ENCODE results near the gene PRKCE.

Gene PRKCE

GRCh38 chr2:45651415-45652089 lies at the start of gene PRKCE:
Gene PRKCE, plus strand, starts transcription at chr2:45651675.
- no peaks in the 10 kb centered on the region for H3K36me3 ChIP-seq (ENCODE audit: control insufficient read depth in 2 of 2, insufficient read depth in 2 of 2, low read length in 2 of 2)
- peak within 1 kb of the TSS; percentile 80 to 88 for H3K4me3 ChIP-seq (ENCODE audit: low read length in 2 of 2)
- no peaks in the 10 kb centered on the region for H3K27me3 ChIP-seq (ENCODE audit: control insufficient read depth in 1 of 2, insufficient read depth in 2 of 2, low read length in 2 of 2)
- peak within 1 kb of the TSS; percentile 86 to 88 for H3K9ac ChIP-seq (ENCODE audit: low read length in 2 of 2)
- no peaks in the 10 kb centered on the region for H3K9me3 ChIP-seq (ENCODE audit: control insufficient read depth in 2 of 2, low read length in 2 of 2)
- H3K27ac ChIP-seq (ENCODE audit: low read length) = peak within 1 kb of the TSS; percentile 94
- H3K4me1 ChIP-seq (ENCODE audit: control insufficient read depth, insufficient read depth, low read length) = peaks cover 39% of the 10 kb centered on the region

- Histone ChIP-seq H3K27me3 (ENCODE audit: control insufficient read depth in 1 of 2, insufficient read depth in 2 of 2, low read length in 2 of 2) (no peaks in the 10 kb centered on the region), H3K36me3 (ENCODE audit: control insufficient read depth in 2 of 2, insufficient read depth in 2 of 2, low read length in 2 of 2) (peaks cover 17 to 20% of the 10 kb centered on the region in 2 donors), H3K9ac (ENCODE audit: low read length in 2 of 2) (no peak overlapping the region), H3K4me1 (ENCODE audit: control insufficient read depth, insufficient read depth, low read length) (no peaks in the 10 kb centered on the region), H3K9me3 (ENCODE audit: control insufficient read depth in 2 of 2, low read length in 2 of 2) (no peaks in the 10 kb centered on the region), H3K27ac (ENCODE audit: low read length) (no peak overlapping the region), H3K4me3 (ENCODE audit: low read length in 2 of 2) (no peak overlapping the region)
Observed at GRCh38 chr2:45602624-45603023, 48.9 kb upstream of the PRKCE start.

GRCh38 chr2:45605116-45605515 lies 46.4 kb upstream of the PRKCE start:
- Histone ChIP-seq H3K4me3 (ENCODE audit: low read length in 2 of 2) (no peak overlapping the region), H3K27ac (ENCODE audit: low read length) (no peak overlapping the region), H3K4me1 (ENCODE audit: control insufficient read depth, insufficient read depth, low read length) (peaks cover 4% of the 10 kb centered on the region), H3K27me3 (ENCODE audit: control insufficient read depth in 1 of 2, insufficient read depth in 2 of 2, low read length in 2 of 2) (no peaks in the 10 kb centered on the region), H3K9me3 (ENCODE audit: control insufficient read depth in 2 of 2, low read length in 2 of 2) (no peaks in the 10 kb centered on the region), H3K36me3 (ENCODE audit: control insufficient read depth in 2 of 2, insufficient read depth in 2 of 2, low read length in 2 of 2) (peaks cover 9 to 14% of the 10 kb centered on the region in 2 donors), H3K9ac (ENCODE audit: low read length in 2 of 2) (no peak overlapping the region)

DNA sequence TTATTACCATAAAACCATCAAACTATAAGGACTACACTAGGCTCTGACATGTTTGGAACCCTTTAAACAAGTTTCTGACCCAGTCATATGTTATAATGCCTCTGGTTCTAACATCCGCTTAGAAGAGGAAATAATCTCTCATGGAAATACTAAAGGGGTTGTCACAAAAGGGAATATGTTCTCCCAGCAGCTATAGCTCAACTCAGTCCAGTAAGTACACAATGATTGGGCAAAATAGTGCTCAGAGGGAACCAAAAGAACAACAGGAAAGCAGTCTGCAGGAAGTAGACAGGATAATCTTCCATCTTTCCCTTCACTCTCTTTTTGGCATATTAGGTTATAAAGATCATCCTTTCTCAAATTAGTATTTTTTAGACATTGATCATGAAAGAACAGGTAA lies 44.7 kb upstream of the PRKCE start:
- Histone ChIP-seq H3K36me3 (ENCODE audit: control insufficient read depth in 2 of 2, insufficient read depth in 2 of 2, low read length in 2 of 2) (peaks cover 4 to 6% of the 10 kb centered on the region in 2 donors), H3K9ac (ENCODE audit: low read length in 2 of 2) (no peak overlapping the region), H3K4me1 (ENCODE audit: control insufficient read depth, insufficient read depth, low read length) (peaks cover 4% of the 10 kb centered on the region), H3K9me3 (ENCODE audit: control insufficient read depth in 2 of 2, low read length in 2 of 2) (no peaks in the 10 kb centered on the region), H3K27me3 (ENCODE audit: control insufficient read depth in 1 of 2, insufficient read depth in 2 of 2, low read length in 2 of 2) (no peaks in the 10 kb centered on the region), H3K4me3 (ENCODE audit: low read length in 2 of 2) (no peak overlapping the region), H3K27ac (ENCODE audit: low read length) (no peak overlapping the region)

DNA sequence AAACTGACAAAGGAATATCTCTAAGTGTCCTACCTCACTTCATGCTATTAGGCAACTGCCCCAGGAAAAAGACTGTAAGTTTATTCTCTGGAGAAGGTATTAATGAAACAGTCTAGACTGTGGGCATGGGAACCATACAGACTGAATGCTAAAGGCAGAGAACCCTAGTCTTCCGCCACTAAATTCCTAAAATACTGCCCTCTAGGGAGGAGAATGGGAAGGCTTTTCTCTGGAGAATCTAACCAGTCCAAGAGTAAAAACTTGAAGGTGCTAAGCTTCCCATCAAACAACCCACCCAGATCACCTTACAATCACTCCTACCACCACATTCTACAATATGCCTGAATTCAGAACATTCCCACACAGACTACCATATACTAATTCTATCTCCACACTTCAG lies 43.8 kb upstream of the PRKCE start:
- Histone ChIP-seq H3K9me3 (ENCODE audit: control insufficient read depth in 2 of 2, low read length in 2 of 2) (no peaks in the 10 kb centered on the region), H3K9ac (ENCODE audit: low read length in 2 of 2) (no peak overlapping the region), H3K4me1 (ENCODE audit: control insufficient read depth, insufficient read depth, low read length) (peaks cover 4% of the 10 kb centered on the region), H3K27ac (ENCODE audit: low read length) (no peak overlapping the region), H3K4me3 (ENCODE audit: low read length in 2 of 2) (no peak overlapping the region), H3K36me3 (ENCODE audit: control insufficient read depth in 2 of 2, insufficient read depth in 2 of 2, low read length in 2 of 2) (peaks cover 3 to 5% of the 10 kb centered on the region in 2 donors), H3K27me3 (ENCODE audit: control insufficient read depth in 1 of 2, insufficient read depth in 2 of 2, low read length in 2 of 2) (no peaks in the 10 kb centered on the region)

- H3K4me3 ChIP-seq (ENCODE audit: low read length in 2 of 2) = peak overlapping the region; percentile 67 to 89
- H3K9ac ChIP-seq (ENCODE audit: low read length in 2 of 2) = peak overlapping the region; percentile 80 to 84
- H3K27me3 ChIP-seq (ENCODE audit: control insufficient read depth in 1 of 2, insufficient read depth in 2 of 2, low read length in 2 of 2) = no peaks in the 10 kb centered on the region
- H3K36me3 ChIP-seq (ENCODE audit: control insufficient read depth in 2 of 2, insufficient read depth in 2 of 2, low read length in 2 of 2) = no peaks in the 10 kb centered on the region
- H3K27ac ChIP-seq (ENCODE audit: low read length) = peak overlapping the region; percentile 79
- no peaks in the 10 kb centered on the region for H3K9me3 ChIP-seq (ENCODE audit: control insufficient read depth in 2 of 2, low read length in 2 of 2)
- H3K4me1 ChIP-seq (ENCODE audit: control insufficient read depth, insufficient read depth, low read length) = peaks cover 4% of the 10 kb centered on the region
Observed at GRCh38 chr2:45610281-45611019, 41.0 kb upstream of the PRKCE start.

DNA sequence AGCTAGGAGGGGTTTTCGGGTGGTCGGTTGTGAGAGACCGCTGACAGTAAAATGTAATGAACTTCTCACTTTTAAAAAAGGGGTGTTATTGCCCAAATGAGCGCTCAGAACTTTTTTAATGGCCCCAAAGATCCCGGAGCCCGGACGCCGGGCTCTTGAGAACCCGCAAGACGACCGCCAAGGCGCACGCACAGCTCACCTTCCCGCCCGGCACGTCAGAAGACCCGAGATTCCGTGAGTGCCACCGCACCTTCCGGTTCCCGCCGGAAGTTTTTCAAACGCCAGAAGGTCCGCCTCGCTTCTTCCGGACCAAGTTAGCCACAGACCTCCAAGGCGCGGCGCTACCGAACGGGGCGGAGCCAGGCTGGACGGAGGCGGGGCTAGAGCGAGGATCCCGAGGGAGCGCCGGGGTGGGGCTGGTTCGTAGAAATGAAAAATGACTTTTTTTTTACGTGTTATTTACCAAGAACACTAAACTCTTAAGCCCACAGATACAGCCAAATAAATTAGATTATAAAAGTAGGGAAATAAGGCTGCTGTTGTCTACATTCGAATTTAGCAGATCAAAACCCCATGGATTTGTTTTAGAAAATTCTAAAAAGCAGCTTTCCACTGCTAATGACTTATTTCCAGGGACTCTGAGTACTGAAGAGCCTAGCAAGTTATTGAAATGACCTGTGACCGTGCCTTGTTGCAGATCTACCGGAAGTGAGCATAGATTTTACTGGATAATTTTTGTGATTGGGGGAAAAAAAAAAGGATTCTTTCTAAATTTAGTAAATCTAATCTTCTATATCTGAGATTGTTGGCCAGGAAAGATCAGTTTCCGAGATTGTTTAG lies 40.2 kb upstream of the PRKCE start, which contains the start of gene SRBD1:
TSS of gene SRBD1 (minus strand) at position 248 of the 840 bp plus-strand sequence. CDS start 5,826 bp downstream, outside the sequence.
- peak within 1 kb of the TSS; percentile 80 to 84 for H3K9ac ChIP-seq (ENCODE audit: low read length in 2 of 2)
- peak within 1 kb of the TSS; percentile 79 for H3K27ac ChIP-seq (ENCODE audit: low read length)

GRCh38 chr2:45612285-45612684 lies 39.2 kb upstream of the PRKCE start:
- H3K27ac ChIP-seq (ENCODE audit: low read length) = no peak overlapping the region
- peaks cover 4% of the 10 kb centered on the region for H3K4me1 ChIP-seq (ENCODE audit: control insufficient read depth, insufficient read depth, low read length)
- no peak overlapping the region for H3K9ac ChIP-seq (ENCODE audit: low read length in 2 of 2)

More for the DNA sequence above, 40.2 kb upstream of the PRKCE start, which contains the start of gene SRBD1:
- Histone ChIP-seq H3K36me3 (ENCODE audit: control insufficient read depth in 2 of 2, insufficient read depth in 2 of 2, low read length in 2 of 2) (no peaks in the 10 kb centered on the region), H3K4me3 (ENCODE audit: low read length in 2 of 2) (peak within 1 kb of the TSS; percentile 67 to 89), H3K27me3 (ENCODE audit: control insufficient read depth in 1 of 2, insufficient read depth in 2 of 2, low read length in 2 of 2) (no peaks in the 10 kb centered on the region), H3K4me1 (ENCODE audit: control insufficient read depth, insufficient read depth, low read length) (peaks cover 4% of the 10 kb centered on the region), H3K9me3 (ENCODE audit: control insufficient read depth in 2 of 2, low read length in 2 of 2) (no peaks in the 10 kb centered on the region)

GRCh38 chr2:45612731-45613130 lies 38.7 kb upstream of the PRKCE start:
- H3K27me3 ChIP-seq (ENCODE audit: control insufficient read depth in 1 of 2, insufficient read depth in 2 of 2, low read length in 2 of 2) = no peaks in the 10 kb centered on the region
- H3K36me3 ChIP-seq (ENCODE audit: control insufficient read depth in 2 of 2, insufficient read depth in 2 of 2, low read length in 2 of 2) = no peaks in the 10 kb centered on the region
- H3K27ac ChIP-seq (ENCODE audit: low read length) = no peak overlapping the region

More at GRCh38 chr2:45612285-45612684, 39.2 kb upstream of the PRKCE start:
- no peak overlapping the region for H3K4me3 ChIP-seq (ENCODE audit: low read length in 2 of 2)
- H3K27me3 ChIP-seq (ENCODE audit: control insufficient read depth in 1 of 2, insufficient read depth in 2 of 2, low read length in 2 of 2) = no peaks in the 10 kb centered on the region
- no peaks in the 10 kb centered on the region for H3K36me3 ChIP-seq (ENCODE audit: control insufficient read depth in 2 of 2, insufficient read depth in 2 of 2, low read length in 2 of 2)
- no peaks in the 10 kb centered on the region for H3K9me3 ChIP-seq (ENCODE audit: control insufficient read depth in 2 of 2, low read length in 2 of 2)

GRCh38 chr2:45614330-45614729 lies 37.1 kb upstream of the PRKCE start:
- Histone ChIP-seq H3K4me3 (ENCODE audit: low read length in 2 of 2) (no peak overlapping the region), H3K36me3 (ENCODE audit: control insufficient read depth in 2 of 2, insufficient read depth in 2 of 2, low read length in 2 of 2) (no peaks in the 10 kb centered on the region), H3K9me3 (ENCODE audit: control insufficient read depth in 2 of 2, low read length in 2 of 2) (no peaks in the 10 kb centered on the region), H3K4me1 (ENCODE audit: control insufficient read depth, insufficient read depth, low read length) (peaks cover 4% of the 10 kb centered on the region), H3K9ac (ENCODE audit: low read length in 2 of 2) (no peak overlapping the region), H3K27me3 (ENCODE audit: control insufficient read depth in 1 of 2, insufficient read depth in 2 of 2, low read length in 2 of 2) (no peaks in the 10 kb centered on the region), H3K27ac (ENCODE audit: low read length) (no peak overlapping the region)

More at GRCh38 chr2:45612731-45613130, 38.7 kb upstream of the PRKCE start:
- peaks cover 4% of the 10 kb centered on the region for H3K4me1 ChIP-seq (ENCODE audit: control insufficient read depth, insufficient read depth, low read length)
- no peak overlapping the region for H3K4me3 ChIP-seq (ENCODE audit: low read length in 2 of 2)
- no peak overlapping the region for H3K9ac ChIP-seq (ENCODE audit: low read length in 2 of 2)
- no peaks in the 10 kb centered on the region for H3K9me3 ChIP-seq (ENCODE audit: control insufficient read depth in 2 of 2, low read length in 2 of 2)
